GOT3 (cell line): ENCODE measurements around the gene UBE2M.
"Not testable (repeated sequence)": the region's sequence is repeated elsewhere in the genome, so short reads cannot be mapped to it uniquely, and the experiment has no call there.

Source experiments
- DNase-seq: peaks from one replicate; lab custom pipeline; 2025; ENCODE audit warnings: mixed read lengths; lab: John Stamatoyannopoulos, UW

The UBE2M gene

DNA sequence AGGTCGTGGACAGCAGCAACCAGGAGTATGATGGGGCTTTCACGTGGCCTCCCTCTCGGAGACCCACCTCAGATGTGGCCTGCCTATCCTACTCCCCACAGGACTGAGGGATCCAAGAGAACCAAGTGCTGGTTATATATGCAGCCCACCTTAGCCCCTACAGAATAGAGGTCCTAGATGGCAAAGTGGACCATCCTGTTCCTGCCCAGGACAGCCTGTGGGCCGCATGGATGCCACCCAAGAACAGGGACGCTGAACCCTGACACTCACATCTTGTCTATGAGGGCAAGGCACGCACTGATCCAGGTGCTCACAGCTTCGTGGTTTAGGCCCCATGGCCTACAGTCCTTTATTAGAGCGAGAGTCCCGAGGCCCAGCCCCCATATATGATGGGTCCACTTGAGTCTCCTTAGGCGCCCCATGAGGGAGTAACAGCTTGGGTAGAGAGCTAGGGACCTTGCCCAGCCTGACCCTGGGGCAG, 45.2 kb downstream of the UBE2M start:
- DNase-seq: no peak

DNA sequence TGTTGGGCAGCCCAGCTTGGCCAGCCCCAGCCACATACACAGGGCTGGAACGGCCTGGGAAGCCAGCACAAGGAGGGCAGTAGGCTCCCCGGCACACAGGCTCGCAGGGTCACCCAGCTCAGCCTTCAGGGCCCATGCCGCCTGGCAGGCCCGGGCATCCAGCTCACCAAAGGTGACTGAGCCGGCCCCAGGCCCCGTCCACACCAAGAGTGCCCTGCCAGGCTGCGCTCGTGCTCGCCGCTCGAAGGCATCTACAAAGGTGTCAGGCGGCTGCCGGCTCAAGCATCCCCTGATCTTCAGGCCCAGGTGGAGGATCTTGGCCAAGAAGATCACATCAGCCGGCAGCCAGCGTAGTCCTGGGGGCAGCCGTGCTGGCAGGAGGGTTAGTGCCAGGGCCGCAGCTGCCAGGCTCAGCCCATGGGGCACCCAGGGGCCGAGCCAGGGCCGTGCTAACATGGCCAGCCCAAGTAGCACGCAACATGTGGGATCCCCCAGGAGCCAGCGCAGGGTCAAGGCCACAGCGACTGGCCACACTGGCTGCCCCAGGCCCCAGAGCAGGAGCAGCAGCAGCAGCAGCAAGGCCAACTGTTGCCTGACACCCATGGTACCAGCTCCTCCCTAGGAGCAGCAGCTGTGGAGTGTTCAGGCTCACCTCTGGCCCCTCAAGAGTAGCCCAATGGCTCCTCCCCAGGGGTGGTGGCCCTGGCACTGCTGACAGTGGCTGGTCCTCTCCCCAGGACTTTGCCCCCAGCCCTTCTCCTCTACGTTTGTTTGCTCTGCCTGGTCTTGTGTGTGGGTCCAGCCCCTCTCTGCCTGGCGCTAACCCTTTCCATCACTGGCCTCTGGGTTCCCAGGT, 46.8 kb downstream of the UBE2M start, which contains the start of gene SLC27A5:
SLC27A5 (minus strand) TSS at position 640 of the 856 bp plus-strand sequence; CDS start at position 603, 37 bp downstream.
- no peak for DNase-seq

DNA sequence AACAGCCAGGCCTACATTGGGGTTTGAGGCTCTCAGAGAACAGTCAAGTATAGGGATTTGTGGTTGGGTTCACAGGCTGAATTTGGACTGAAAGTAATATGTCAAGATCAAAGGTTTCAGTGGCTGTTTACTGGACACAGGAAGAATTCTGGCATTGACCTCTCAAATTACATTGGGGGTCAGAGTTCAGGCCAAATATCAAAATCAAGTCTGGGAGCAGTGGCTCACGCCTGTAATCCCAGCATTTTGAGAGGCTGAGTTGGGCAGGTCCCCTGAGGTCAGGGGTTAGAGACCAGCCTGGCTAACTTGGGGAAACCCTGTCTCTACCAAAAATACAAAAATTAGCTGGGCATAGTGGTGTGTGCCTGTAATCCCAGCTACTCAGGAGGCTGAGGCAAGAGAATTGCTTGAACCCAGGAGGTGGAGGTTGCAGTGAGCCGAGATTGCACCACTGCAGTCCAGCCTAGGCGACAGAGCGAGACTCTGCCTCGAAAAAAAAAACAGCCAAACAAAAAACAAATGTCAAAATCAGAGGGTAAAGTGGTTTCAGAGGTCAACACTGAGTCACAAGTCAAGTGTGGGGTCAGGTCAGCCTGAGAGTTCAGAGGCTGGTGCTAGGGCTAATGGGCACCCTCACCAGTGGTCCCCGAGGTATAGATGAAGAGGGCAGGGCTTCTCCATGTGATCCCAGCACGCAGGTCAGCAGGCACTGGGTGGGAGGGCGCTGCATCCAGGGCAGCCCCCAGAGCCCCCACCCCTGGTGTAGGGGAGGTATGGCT, 48.1 kb downstream of the UBE2M start:
- DNase-seq: no peak

DNA sequence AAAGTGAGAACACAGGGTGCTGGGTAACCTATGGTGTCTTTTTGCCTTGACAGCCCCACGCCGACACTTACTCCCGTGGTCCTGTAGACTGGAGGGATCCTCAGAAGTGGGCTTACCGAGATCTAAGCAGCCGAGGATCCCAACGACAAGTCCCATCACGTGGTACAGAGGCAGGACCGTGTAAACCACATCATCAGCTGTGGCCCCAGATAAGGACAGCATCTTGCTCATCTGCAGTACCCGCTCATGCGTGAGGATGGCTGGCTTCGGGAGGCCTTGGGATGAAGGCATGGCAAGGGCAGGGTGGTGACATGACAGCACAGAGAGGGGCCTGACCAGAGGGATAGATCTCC, 48.7 kb downstream of the UBE2M start:
- DNase-seq: no peak

DNA sequence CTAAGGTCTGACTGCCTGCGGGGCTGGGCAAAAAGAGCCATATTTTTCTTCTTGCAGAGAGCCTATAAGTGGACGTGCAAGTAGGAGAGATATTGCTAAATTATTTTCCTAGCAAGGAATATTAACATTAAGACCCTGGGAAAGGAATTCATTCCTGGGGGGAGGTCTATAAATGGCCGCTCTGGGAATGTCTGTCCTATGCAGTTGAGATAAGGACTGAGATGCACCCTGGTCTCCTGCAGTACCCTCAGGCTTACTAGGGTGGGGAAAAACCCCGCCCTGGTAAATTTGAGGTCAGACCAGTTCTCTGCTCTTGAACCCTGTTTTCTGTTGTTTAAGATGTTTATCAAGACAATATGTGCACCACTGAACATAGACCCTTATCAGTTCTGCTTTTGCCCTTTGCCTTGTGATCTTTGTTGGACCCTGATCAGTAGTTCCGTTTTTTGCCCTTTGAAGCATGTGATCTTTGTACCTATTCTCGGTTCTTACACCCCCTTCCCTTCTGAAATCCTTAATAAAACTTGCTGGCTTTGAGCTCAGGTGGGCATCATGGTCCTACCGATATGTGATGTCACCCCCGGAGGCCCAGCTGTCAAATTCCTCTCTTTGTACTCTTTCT, 50.7 kb downstream of the UBE2M start:
- not testable (repeated sequence) for DNase-seq
